ENCODE data around the gene TNFAIP8L3.
A peak's percentile ranks its signal among the peaks of the same experiment; 100 is the strongest.

The TNFAIP8L3 gene

GRCh38 chr15:51089699-51090453 lies 4.8 kb downstream of the TNFAIP8L3 start:
- DNase-seq (ENCODE audit: low read depth): no peak

- DNase-seq (ENCODE audit: low read depth): no peak
Observed at GRCh38 chr15:51089041-51089440, 5.7 kb downstream of the TNFAIP8L3 start.

GRCh38 chr15:51088585-51088984 lies 6.1 kb downstream of the TNFAIP8L3 start:
- DNase-seq (ENCODE audit: low read depth): no peak

- no peak for DNase-seq (ENCODE audit: low read depth)
Observed at GRCh38 chr15:51087513-51087912, 7.2 kb downstream of the TNFAIP8L3 start.

GRCh38 chr15:51086409-51086808 lies 8.3 kb downstream of the TNFAIP8L3 start:
- DNase-seq (ENCODE audit: low read depth): no peak

GRCh38 chr15:51085764-51086163 lies 8.9 kb downstream of the TNFAIP8L3 start:
- no peak for DNase-seq (ENCODE audit: low read depth)

- DNase-seq (ENCODE audit: low read depth): no peak
Observed at GRCh38 chr15:51083641-51084166, 11.0 kb downstream of the TNFAIP8L3 start.

- DNase-seq (ENCODE audit: low read depth): no peak
Observed at GRCh38 chr15:51082246-51082645, 12.5 kb downstream of the TNFAIP8L3 start.

- no peak for DNase-seq (ENCODE audit: low read depth)
Observed at GRCh38 chr15:51080286-51080685, 14.4 kb downstream of the TNFAIP8L3 start.

GRCh38 chr15:51079226-51079625 lies 15.5 kb downstream of the TNFAIP8L3 start:
- DNase-seq (ENCODE audit: low read depth): no peak

- DNase-seq (ENCODE audit: low read depth): peak; percentile 7
Observed at GRCh38 chr15:51077221-51078153, 17.2 kb downstream of the TNFAIP8L3 start.

GRCh38 chr15:51076524-51077220 lies 18.0 kb downstream of the TNFAIP8L3 start:
- no peak for DNase-seq (ENCODE audit: low read depth)

- DNase-seq (ENCODE audit: low read depth): no peak
Observed at GRCh38 chr15:51075826-51076523, 18.7 kb downstream of the TNFAIP8L3 start.

GRCh38 chr15:51075364-51075763 lies 19.3 kb downstream of the TNFAIP8L3 start:
- DNase-seq (ENCODE audit: low read depth): no peak

GRCh38 chr15:51074926-51075325 lies 19.8 kb downstream of the TNFAIP8L3 start:
- no peak for DNase-seq (ENCODE audit: low read depth)

- DNase-seq (ENCODE audit: low read depth): no peak
Observed at GRCh38 chr15:51071578-51071977, 23.1 kb downstream of the TNFAIP8L3 start.

GRCh38 chr15:51069983-51070382 lies 24.7 kb downstream of the TNFAIP8L3 start:
- no peak for DNase-seq (ENCODE audit: low read depth)

- DNase-seq (ENCODE audit: low read depth): no peak
Observed at GRCh38 chr15:51067510-51067909, 27.2 kb downstream of the TNFAIP8L3 start.

GRCh38 chr15:51065781-51066180 lies 28.9 kb downstream of the TNFAIP8L3 start:
- DNase-seq (ENCODE audit: low read depth): no peak

GRCh38 chr15:51065261-51065660 lies 29.4 kb downstream of the TNFAIP8L3 start:
- DNase-seq (ENCODE audit: low read depth): no peak

GRCh38 chr15:51062736-51063135 lies 32.0 kb downstream of the TNFAIP8L3 start:
- no peak for DNase-seq (ENCODE audit: low read depth)

Measured in activated T-helper 9 cell treated with anti-CD3 and anti-CD28 coated beads, Interleukin-2, amount 50 U/mL, for 16 hours (primary cell).